H1 (cell line): ENCODE data around the gene FCAMR. TPM values are rescaled to one million over a fixed set of nuclear protein-coding genes. Genes with fewer than 3 reads are reported as not detected.

ENCODE experiments used
- CHD2 ChIP-seq: IDR thresholded peaks from 2 replicates; pipeline ENCODE4 v1.6.1; 2012; ENCODE audit warnings: low read length, improper control_type of control experiment
- EGR1 ChIP-seq: IDR thresholded peaks from 2 replicates; pipeline ENCODE4 v1.6.1; 2011; ENCODE audit warnings: low read depth, low read length, borderline replicate concordance
- SIRT6 ChIP-seq: IDR thresholded peaks from one replicate; pipeline ENCODE4 v1.7.1; 2012; ENCODE audit warnings: low read length, inconsistent platforms
- SUZ12 ChIP-seq: fragments of 200-600 bp; sonication (generic); IDR thresholded peaks from 2 replicates; pipeline ENCODE4 v1.6.1; 2012; ENCODE audit warnings: mild to moderate bottlenecking, inconsistent platforms, low read length, moderate library complexity, mixed read lengths
- USF2 ChIP-seq: IDR thresholded peaks from 2 replicates; pipeline ENCODE4 v1.6.1; 2011; ENCODE audit warnings: low read length, improper control_type of control experiment
- polyA plus RNA-seq, 7 experiments: library from polyadenylated mRNA; depleted of rRNA in 3 of 7; stranded (reverse) in 5 of 7; unstranded in 2 of 7; fragments of >200 nt in 5 of 7; fragments of 200-250 nt in 2 of 7; gene quantifications; 1 replicate in 5 of 7; 2 replicates in 1 of 7; 4 replicates in 1 of 7; pipeline versions ENCODE4 v1.2.1 to v1.2.3, GENCODE V29; 2011 to 2013; ENCODE audit warnings: missing spikeins in 2 of 7, mixed read lengths in 2 of 7
- total RNA-seq: library from RNA; stranded (reverse); fragmentation: NEBNext Ultra II Directional; extraction: Animal tissue kit (Norgen Biotek cat#: 25700); gene quantifications from 2 replicates; pipeline ENCODE4 v1.2.1, GENCODE V29; 2021

Gene FCAMR
- total and polyA plus RNA-seq, 2 of the 8 experiments (the other 6 are each of a cell fraction or from before 2014, with no cell fraction given), result not detected

- no peak for TF ChIP-seq USF2
- TF ChIP-seq CHD2, result no peak
- no peak for TF ChIP-seq SIRT6
- TF ChIP-seq EGR1, result no peak
- no peak for TF ChIP-seq SUZ12
These were observed 2.5 kb upstream of the FCAMR start (continued) for GRCh38 chr1:206972728-206973127.
